GM18868 (cell line): ENCODE data around the gene FA2H.
A peak's percentile ranks its signal among the peaks of the same experiment; 100 is the strongest.
"Not testable (repeated sequence)": the region's sequence is repeated elsewhere in the genome, so short reads cannot be mapped to it uniquely, and the experiment has no call there.

ENCODE experiments used
- ATAC-seq: cut with Tn5 transposase; IDR thresholded peaks from one replicate; pipeline ENCODE4 v1.9.1; 2021; ENCODE audit warnings: mild to moderate bottlenecking, moderate library complexity; ENCODE audit not compliant: unreplicated experiment

Gene FA2H

DNA sequence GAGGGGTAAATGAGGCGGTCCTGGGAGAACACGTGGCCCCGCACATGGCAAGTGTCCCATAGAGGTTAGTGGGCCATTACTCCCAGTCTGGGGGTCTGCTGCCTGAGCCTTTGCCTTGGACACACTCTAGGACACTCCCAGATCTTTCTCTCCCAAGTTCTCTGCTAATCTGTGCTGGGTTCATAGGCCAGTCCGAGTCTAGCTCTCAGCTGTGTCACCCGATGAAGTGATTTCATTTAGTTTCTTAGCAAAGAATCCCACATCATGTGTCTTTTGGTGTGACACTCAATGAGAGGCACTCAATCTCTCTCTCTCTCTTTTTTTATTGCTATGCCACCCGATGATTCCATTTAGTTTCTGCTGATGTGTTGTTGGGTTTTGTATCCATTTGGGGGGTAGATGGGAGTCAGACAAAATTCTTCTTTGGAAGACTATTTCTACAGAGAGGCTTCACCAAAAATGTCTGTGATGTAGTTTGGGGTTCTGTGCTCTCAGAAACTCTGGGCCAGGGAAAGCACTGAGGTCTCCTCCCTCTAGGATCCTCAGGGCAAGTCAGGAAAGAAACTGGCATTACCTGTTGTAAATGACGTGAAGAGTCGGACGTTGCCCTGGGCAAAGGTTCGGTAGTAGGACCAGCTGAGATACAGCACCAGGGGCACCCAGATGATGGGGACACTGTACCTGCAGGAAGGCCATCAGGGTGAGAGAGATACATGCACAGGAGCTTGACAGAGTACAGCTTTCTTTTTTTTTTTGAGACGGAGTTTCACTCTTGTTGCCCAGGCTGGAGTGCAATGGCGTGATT is 48.8 kb downstream of the FA2H start:
- no peak for ATAC-seq

DNA sequence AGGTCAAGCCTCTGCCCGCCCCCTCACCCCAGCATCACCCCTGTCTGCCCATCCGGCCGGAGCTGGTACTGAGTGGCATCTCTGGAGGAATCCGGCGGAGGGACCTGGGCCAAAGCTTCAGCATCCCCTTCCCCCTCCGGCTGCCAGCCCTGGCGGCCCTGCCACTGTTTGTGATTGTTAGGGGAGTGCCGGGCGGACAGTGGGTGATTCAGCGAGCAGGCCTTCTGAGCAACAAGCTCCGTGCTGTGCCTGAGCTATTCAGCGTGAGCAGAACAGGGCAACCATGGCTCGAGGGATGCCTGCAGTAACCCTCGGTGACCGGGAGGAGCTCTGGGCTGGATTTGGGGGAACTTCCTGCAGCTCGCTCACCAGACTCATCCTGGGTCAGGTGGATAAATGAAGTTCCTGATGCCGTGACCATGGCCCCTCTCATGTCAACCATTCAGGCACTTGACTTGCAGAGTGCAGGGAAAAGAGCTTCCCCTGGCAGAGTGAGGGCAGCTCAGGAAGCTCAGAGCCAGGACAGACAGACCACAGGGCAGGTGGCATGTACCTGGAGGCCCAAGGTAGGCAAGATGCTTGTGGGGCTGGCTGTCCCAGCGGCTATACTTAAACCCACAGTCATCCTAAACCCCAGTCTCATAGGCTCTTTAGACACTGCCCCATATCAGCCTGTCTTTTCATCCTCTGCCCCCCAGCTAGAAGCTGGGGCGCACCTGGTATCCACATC is 49.6 kb downstream of the FA2H start:
- ATAC-seq: no peak

DNA sequence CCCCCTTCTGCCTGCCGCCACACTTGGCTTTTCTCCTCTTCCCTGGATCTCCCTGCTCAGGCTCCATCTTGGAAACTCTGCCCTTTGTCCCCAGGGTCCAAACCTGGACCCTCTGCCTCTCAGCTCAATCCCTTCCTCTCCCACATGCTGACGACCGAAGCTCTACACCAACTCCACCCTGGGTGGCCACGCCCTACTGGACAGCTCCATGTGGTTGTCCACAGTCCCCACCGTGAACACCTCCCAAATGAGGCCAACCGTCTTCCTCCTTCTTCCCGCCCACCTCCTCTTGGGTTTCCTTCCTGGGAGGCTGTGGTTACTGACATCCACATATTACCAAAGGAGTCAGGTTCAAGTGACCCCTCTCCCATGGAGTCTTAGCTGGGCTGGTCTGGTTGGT is 51.4 kb downstream of the FA2H start:
- ATAC-seq: no peak

DNA sequence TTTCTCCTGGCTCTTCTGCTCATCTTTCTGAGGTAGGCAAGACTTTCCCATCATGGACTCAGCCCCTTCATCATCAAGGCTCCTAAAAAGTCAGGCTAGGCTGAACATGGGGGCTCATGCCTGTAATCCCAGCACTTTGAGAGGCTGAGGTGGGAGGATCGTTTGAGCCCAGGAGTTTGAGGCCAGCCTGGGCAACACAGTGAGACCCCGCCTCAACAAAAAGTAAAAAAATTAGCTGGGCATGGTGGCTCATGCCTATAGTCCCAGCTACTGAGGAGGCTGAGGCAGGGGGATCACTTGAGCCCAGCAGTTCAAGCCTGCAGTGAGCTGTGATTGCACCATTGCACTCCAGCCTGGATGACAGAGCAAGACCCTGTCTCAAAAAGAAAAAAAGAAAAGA is 52.5 kb downstream of the FA2H start:
- ATAC-seq: not testable (repeated sequence)

DNA sequence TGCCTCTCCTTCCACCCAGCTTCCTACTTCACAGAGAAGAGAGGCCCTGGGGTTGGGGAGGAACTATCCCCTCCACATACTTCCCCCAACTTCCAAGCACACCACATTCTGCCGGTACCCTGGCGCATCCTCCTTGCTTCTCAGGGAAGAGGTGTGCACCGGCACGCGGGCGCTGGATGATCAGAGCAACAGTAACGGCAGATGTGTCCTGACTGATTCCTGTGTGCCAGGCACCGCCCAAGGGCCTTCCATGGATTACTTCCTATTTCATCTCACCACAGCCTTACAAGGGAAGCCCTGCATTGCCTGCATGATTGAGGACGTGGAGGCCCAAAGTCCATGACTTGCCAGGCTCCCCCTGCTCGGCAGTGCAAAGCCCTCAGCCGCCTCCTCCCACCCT is 52.9 kb downstream of the FA2H start:
- ATAC-seq: no peak

DNA sequence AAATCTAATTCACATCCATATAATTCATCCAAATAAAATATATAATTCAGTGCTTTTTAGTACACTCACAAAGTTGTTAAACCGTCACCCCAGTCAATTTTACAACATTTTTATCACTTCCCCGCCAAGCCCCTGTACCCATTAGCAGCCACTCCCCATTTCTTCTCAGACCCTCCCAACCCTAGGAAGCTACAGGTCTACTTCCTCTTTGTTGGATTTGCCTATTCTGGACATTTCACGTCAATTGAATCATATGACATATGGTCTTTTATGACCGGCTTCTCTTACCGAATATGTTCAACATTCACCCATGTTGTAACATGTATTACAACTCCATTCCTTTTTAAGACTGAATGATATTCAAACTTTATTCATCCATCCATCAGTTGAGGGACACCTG is 54.0 kb downstream of the FA2H start:
- ATAC-seq: no peak

DNA sequence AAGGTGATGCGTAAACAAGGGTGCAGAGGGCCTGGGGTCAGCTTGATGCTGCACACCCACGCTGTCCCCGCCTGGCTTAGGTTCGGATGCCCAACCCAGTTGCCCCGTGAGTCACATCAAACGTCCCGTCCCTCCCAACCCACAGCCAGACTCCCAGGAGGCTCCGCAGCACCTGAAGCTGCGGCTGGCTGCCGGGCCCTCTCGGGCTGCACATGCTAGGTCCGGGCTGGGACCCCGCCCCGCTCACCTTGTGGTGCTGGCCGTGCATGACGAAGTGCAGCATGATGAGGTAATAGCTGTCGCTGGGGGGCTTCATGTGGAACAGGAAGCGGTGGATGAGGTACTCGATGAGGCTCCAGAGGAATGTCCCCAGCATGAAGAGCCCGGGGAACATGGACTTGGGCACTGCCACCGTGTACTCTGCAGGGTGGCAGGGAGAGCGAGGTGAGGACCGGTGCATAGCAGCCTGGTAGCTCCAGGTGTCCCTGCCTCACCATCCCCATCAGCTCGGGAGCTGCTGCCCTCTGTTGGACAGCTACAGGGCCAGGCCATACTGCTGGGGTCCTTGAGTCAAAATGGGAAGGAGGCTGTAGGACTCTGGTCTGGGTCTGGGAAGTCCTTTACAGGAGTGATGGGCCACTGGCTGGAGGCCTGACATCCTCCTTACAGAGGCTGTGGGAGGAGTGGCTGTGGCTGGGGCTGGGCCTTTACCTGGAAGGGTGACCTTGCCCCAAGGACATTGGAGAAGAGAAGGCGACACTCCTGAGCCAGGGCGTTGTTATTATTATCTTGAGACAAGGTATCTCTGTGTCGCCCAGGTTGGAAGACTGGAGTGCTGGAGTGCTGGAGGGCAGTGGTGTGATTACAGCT is 55.6 kb downstream of the FA2H start:
- ATAC-seq: no peak

DNA sequence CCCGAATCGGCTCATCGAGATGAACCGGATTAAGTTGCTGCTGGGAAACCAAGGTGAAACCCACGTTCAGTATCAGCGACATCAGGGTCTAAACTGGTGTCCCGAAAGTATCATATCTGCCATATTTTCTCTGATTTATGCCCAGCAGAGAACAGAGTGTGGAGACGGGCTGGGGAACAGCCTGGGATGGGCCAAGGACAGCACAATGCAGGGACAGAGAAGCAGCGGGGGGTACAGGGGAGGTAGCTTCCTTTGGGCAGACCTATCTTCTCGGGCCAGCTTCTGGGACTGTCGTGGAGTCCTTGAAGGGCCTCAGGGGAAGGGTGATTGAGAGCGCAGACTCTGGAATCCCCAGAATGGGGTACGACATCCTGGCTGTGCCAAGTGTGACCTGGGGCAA is 56.5 kb downstream of the FA2H start:
- no peak for ATAC-seq

DNA sequence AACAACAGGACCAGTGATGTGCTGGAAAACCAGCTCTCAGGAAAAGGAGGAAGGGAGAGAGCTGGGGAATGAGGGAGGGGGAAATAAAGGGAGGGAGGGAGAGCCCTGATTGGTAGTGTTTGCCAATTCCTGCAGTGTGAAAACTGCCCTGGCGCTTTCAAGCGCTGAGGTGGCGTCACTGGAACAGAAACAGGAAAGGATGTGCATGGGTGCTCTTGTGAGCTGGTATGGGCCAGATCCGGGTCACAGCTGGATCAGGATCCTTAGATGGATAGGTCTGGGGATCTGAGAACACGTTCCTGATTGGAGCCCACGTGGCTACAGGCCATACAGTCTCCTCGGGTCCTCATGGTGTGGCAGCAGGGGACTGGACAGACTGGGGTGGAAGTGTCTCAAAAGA is 57.3 kb downstream of the FA2H start:
- no peak for ATAC-seq

DNA sequence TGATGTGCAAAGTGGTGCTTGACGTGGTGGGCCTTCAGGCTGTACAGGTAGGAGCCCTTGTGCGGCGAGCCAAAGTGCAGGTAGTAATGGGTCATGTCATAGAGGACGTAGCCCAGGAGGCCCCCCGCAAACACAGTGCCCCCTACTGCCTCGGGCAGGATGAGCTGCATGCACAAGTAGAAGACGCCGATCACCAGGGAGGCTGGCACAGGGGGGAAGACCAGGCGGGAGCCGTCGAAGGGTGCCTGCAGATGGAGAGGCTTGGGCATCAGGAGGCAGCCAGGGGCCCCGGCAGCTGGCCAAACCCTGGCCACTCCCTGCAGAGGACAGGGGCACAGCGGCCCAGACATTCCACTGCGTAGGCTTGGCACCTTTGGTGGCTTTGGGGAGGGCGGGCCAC is 58.3 kb downstream of the FA2H start:
- no peak for ATAC-seq

DNA sequence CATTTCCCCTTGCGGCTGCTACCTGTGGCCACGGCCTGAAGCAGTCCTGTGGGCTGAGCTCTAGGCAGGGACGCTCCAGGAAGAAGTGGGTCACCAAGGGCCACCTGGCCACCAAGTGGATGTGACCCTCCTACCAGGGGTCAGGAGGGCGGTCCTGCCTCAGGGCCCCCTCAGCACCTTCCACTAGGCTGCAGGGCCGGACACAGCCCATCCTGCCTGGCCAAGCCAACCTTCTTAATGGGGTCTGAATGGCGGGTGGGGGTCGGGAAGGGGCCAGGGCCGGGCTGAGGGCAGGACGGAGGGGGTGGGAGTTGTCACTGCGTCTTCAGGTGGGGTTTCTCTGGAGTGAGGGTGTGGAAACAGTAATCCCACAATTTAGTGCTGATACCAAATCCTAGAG is 60.7 kb downstream of the FA2H start:
- no peak for ATAC-seq

DNA sequence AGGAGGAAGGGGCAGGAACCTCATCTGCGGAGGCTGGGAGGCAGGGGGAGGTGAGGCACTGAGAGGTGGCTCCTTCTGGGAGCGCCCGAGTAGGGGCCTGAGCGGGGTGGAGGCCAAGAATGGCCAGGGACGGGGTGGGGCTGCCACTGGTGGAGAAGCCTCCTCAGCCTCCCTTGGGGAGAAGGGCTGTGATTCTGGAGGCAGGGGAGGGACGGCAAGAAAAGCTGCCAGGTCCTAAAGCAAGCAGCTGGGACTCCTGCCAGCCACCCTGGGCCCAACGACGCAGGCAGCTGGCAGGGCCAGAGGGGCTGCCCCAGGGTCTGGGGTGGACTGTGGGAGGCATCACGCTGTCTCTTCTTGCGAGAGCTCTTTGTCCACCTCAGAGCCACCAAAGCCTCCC is 61.3 kb downstream of the FA2H start:
- ATAC-seq: no peak

DNA sequence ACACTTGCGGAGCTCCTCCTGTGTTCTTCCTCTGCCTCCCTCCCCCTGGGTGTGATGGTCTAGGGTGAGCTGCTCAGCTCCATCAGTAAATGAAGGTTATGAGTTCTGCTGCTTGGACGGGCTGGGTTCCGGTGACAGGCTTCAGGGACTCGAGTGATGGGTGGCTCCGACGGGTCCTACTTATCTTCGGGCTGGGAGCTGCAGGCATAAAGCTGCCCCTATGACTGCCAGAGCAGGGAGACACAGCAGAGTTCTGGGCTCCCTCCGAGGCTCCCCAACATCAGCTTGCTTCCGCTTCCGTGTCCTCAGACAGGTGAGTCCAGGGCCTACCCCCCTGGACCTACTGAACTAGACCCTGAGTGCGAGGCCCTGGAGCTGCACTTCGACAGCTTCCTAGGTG is 62.7 kb downstream of the FA2H start:
- ATAC-seq: no peak

DNA sequence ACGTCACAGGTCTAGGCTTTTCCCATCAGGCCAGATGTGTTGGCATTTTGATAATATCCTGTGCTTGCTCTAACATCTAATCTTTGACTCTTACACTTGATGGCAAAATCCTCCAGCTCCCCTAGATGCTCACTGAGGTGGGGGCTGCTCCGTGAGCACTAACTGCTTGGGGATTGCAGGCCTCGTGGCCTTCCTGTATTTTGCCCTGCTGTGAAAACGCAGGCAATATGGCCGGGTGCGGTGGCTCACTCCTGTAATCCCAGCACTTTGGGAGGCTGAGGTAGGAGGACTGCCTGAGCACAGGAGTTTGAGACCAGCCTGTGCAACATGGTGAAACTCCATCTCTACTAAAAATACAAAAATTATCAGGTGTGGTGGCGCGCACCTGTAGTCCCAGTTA is 64.2 kb downstream of the FA2H start:
- ATAC-seq: no peak

DNA sequence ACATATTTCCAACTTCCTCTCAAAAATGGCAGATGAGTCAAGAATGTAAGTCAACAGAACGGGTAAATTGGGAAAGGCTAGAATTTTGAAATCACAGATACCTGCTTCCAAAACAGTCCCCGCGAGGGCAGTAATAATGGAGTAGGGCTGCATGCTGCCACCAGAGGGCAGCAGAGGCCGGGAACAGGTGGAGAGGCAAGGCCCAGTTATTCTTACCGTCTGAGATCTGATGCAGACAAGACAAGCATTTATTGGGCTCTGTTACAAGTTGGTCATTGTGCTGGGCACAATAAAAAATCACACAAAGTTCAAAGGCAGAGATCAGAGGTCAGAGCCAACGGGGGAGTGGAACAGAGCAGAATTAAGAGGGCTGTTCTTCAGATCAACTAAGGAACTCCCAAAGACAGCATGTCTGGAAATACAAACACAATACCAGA is 65.2 kb downstream of the FA2H start:
- ATAC-seq: peak; percentile 77

DNA sequence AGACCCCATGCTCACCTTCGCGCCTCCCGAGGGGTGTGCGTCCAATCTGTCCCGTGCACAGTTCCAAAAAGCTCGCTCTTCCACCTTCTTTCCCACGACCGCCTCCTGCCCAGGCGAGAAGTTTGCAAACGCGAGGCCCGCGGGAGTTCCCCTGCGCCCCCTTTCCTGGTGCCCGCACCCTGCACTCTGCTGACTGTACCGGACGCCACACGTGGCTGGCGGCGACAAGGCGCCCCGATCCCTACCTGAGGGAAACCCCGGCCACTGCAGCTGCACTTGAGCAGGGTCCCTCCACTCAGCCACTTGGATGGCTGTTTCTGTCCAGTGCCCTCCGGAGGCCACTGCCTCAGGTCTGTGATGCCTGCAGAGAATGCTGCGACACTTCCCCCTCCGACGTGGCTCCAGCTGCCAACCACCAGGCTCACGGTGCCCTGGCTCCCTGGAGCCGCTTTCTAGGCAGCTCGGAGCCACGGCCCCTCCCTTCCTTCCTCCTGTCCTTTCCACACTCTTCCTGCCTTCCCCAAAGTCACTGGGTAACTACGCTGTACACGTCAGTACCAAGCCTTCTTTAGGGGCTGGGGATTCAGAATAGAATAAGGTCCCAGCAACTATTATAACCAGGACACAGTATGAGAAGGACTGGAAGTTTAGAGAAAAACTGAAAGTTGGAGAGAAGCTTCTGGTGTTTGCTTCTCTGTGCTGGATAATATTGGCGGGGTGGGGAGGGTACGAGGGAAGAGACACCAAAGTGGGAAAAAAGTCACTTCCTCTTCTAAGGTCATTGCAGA is 74.0 kb downstream of the FA2H start, which contains the start of gene MLKL:
MLKL (minus strand) TSS at position 425 of the 788 bp plus-strand sequence. CDS start 5,105 bp downstream, outside the sequence.
- peak; percentile 37 for ATAC-seq

DNA sequence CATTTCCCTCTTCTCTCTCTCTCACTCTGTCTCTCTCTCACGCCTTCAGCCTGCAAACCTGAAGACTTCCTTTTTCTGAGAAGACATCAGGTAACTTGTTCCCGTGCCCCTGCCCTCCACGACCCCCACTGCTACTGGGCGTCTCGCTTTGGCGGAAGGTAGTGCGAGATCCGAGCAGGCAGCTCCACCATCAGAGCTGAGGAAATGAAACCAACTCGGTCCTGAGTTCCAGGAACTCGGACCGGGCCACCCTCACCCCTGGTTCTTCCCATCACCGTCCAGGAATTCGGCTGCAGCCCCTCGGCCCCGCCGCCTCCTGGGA is 74.5 kb downstream of the FA2H start:
- ATAC-seq: no peak

DNA sequence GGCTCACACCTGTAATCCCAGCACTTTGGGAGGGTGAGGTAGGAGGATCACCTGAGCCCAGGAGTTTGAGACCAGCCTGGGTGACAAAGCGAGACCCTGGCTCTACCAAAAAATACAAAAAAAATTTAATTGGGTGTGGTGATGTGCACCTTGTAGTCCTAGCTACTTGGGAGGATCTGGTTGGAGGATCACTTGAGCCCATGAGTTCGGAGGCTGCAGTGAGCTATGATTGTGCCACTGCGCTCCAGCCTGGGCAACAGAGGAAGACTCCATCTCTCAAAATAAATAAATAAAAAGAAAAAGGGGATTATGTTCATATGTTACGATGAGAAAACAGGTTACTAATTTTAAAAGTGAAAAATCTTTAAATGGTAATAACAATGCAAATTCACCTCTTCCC is 75.0 kb downstream of the FA2H start:
- no peak for ATAC-seq

DNA sequence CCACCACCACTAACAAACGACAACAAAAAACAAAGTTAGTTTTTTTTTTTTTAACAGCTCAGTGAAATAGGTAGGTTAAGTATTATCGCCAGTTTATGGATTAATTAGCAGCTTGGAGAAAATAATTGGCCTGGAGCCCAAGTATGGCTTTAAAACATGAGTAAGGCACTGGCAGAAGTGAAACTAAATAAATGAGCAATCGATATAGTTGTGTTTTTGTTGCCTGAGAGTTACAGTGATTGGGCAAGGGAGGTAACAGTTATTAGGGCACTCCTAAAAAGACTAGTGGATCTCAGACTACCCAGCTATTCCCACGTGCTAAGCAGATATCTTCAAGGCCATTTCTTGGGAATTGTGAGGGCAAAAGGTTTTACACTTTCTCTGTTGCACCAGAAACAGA is 76.4 kb downstream of the FA2H start:
- ATAC-seq: no peak
